ENCODE measurements around the gene HAGHL.

The HAGHL gene

DNA sequence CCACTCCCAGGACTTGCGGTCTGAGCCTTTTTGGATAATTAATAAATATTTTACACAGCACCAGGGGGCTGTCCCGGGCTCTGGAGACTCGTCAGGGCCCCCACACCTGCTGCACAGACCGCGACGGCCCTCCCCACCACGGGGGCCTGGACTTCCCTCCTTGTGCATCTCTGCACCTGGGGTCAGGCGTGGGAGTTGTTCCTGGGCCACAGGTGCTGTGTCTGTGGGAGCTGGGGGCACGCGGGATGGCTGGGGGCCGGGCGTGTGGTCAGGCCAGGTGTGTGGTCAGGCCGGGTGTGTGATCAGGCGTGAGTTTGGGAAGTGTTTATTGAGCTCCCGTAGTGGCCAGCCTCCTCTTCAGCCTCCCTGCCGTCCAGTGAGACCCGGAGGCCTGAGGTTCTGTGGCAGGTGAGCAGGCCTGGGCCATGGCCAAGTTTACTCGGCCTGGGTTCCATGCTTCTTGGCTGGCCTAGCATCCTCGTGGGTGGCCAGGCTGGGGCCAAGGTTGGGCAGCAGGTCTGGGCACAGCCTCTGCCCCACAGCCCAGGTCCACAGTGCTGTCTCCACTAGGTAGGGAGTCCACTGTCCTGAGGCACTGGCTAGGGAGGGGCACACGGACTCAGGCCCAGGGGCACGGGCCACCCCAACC lies 48.6 kb upstream of the HAGHL start:
- CTCF ChIA-PET: interaction anchor here (1.7 kb wide), 1 partner anchor 10 kb away, joined by 4 read pairs; the partner anchor contains the start of gene RHOT2
- Histone ChIP-seq H3K4me1 (ENCODE audit: control insufficient read depth, insufficient read depth, low read length) (peaks cover 14% of the 10 kb centered on the region; the same call in 1 of the 2 replicates), H3K9me3 (ENCODE audit: control insufficient read depth, insufficient read depth, low read depth, low read length) (no peaks in the 10 kb centered on the region), H3K27ac (ENCODE audit: extremely low read depth, low read depth, low read length) (peak overlapping the region; percentile 65), H3K36me3 (ENCODE audit: control insufficient read depth in 2 of 2, insufficient read depth in 1 of 2, low read length in 2 of 2) (peaks cover 3 to 44% of the 10 kb centered on the region in 2 experiments; a peak in 1 of 3 replicates), H3K4me3 (ENCODE audit: low read depth, low read length) (no peak overlapping the region)
- POLR2A ChIA-PET: interaction anchor here (1.2 to 5.4 kb wide), 3 partner anchors 9 to 46 kb away, joined by 4 to 57 read pairs (median 4); partner anchors contain the start of genes RHOT2 and WDR24
- TF ChIP-seq, protein P1, sequence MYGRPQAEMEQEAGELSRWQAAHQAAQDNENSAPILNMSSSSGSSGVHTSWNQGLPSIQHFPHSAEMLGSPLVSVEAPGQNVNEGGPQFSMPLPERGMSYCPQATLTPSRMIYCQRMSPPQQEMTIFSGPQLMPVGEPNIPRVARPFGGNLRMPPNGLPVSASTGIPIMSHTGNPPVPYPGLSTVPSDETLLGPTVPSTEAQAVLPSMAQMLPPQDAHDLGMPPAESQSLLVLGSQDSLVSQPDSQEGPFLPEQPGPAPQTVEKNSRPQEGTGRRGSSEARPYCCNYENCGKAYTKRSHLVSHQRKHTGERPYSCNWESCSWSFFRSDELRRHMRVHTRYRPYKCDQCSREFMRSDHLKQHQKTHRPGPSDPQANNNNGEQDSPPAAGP (tag by site-specific recombination; IDR thresholded peaks at IDR 0.05): no peak
- TF ChIP-seq SCRT2 (tag by site-specific recombination; IDR thresholded peaks at IDR 0.05): 0 out of 2 replicates have a peak, but pooled peaks have one; percentile 30
- no peak for TF ChIP-seq ZNF768 (tag by site-specific recombination; IDR thresholded peaks at IDR 0.05)
- no peak for TF ChIP-seq GLIS1 (tag by site-specific recombination; IDR thresholded peaks at IDR 0.05)
- peak; percentile 33; the same call in 1 of the 2 replicates for TF ChIP-seq PATZ1 (tag by site-specific recombination; IDR thresholded peaks at IDR 0.05)
- TF ChIP-seq EGR2 (tag by site-specific recombination; IDR thresholded peaks at IDR 0.05; ENCODE audit: low read depth): peak; percentile 10; the same call in 1 of the 2 replicates
- no peak for TF ChIP-seq ZNF488 (tag by site-specific recombination; IDR thresholded peaks at IDR 0.05)
- peak; percentile 68; the same call in 1 of the 2 replicates for TF ChIP-seq BCL11B (tag by site-specific recombination; IDR thresholded peaks at IDR 0.05; ENCODE audit: low read depth)

DNA sequence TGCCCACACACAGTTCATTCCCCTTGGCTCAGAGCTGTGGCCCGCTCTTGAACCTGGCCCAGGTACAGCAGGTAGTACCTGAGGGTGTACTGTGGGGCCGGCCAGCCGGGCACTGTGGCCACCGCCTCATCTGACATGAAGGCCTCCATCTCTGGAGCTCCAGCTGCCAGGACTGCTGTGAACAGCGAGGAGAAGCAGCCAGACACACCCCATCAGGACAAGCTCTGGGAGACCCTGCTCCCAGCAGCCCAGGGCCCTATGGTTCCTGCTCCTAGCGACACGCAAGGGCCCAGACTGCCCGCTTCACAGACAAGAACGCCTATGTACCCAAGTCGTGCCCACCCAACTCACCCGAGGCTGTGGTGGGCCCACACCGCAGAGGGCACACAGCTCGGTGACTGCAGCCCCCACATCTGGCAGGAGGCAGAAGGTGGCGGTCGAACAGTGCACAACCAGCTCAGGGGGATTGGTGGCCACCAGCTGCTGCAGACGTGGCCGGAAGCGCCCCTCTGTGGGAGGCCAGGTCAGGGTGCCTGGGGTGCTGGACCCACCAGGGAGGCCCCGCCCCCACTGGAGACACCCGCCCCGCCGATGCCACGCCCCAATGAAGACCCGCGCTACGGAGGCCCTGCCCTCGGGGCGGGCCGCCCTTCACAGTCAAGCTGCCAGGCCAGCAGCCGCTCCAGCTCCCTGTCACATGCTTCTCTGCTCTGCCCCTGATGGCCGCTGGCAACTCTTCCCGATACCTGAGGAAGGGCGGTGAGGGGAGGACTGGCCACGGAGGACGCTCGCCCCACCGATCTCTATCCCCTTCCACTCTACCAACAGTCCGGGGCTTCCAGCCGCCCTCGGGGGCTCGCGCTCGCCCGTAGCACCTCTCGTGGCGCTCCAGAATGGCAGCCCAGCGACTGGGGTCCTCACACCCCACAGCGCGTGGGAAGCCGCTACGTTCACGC lies 47.8 kb upstream of the HAGHL start:
- ChIA-PET CTCF (interaction anchor here (1.7 kb wide), 1 partner anchor 11 kb away, joined by 4 read pairs; the partner anchor contains the start of gene RHOT2), POLR2A (interaction anchor here (0.6 to 5.4 kb wide), 8 partner anchors 9 to 1027 kb away, joined by 3 to 57 read pairs (median 4); partner anchors contain the start of genes ANTKMT, CHTF18, MAPK8IP3 and RHOT2)
- peak overlapping the region; percentile 26 for H3K4me3 ChIP-seq (ENCODE audit: low read depth, low read length)
- H3K27ac ChIP-seq (ENCODE audit: extremely low read depth, low read depth, low read length): peak overlapping the region; percentile 79
- no peaks in the 10 kb centered on the region for H3K9me3 ChIP-seq (ENCODE audit: control insufficient read depth, insufficient read depth, low read depth, low read length)
- H3K36me3 ChIP-seq (ENCODE audit: control insufficient read depth in 2 of 2, insufficient read depth in 1 of 2, low read length in 2 of 2): peaks cover 3 to 39% of the 10 kb centered on the region in 2 experiments; a peak in 1 of 3 replicates
- peaks cover 14% of the 10 kb centered on the region; the same call in 1 of the 2 replicates for H3K4me1 ChIP-seq (ENCODE audit: control insufficient read depth, insufficient read depth, low read length)
- TF ChIP-seq ZNF843 (tag by site-specific recombination; IDR thresholded peaks at IDR 0.05): no peak
- TF ChIP-seq ZNF677 (tag by site-specific recombination; IDR thresholded peaks at IDR 0.05): no peak
- TF ChIP-seq REST (tag by site-specific recombination; IDR thresholded peaks at IDR 0.05): no peak
- TF ChIP-seq ZNF626 (tag by site-specific recombination; IDR thresholded peaks at IDR 0.05): no peak
- no peak for TF ChIP-seq ZBTB48 (tag by site-specific recombination; IDR thresholded peaks at IDR 0.05)
- TF ChIP-seq ZBTB7A (tag by site-specific recombination; IDR thresholded peaks at IDR 0.05; ENCODE audit: low read depth): peak; percentile 43; the same call in 1 of the 2 replicates
- no peak for TF ChIP-seq ZNF670 (tag by site-specific recombination; IDR thresholded peaks at IDR 0.05; ENCODE audit: low read depth)
- TF ChIP-seq PRDM10 (tag by site-specific recombination; IDR thresholded peaks at IDR 0.05): 0 out of 2 replicates have a peak, but pooled peaks have one; percentile 25
- no peak for TF ChIP-seq ZNF274 (IDR thresholded peaks at IDR 0.05; ENCODE audit: low read length)
- no peak for TF ChIP-seq ZNF274 (tag by site-specific recombination; IDR thresholded peaks at IDR 0.05; ENCODE audit: borderline replicate concordance)

All from HEK293 (cell line).